ENCODE measurements around the gene PIK3CG.
"Not testable (repeated sequence)": the region's sequence is repeated elsewhere in the genome, so short reads cannot be mapped to it uniquely, and the experiment has no call there.

Gene PIK3CG

DNA sequence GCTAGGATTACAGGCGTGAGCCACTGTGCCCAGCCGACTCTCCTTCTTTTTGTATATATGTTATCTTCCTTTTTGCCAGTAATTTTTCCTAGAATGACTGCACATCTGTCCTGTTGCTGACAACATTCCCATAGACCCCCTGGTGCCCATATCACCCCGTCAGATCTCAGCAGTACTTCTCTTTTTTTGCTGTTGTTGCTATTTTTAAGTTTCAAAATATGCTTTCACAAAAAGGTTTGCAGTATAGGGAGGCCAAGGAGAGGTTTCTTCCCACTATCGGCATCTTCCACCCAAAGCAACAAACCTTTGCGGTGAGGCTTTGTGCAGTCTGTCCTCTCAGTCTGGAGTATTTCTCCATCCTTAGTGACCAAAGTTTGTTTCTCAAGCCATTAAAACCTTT lies 23.1 kb downstream of the PIK3CG start:
- DNase-seq, result no peak

DNA sequence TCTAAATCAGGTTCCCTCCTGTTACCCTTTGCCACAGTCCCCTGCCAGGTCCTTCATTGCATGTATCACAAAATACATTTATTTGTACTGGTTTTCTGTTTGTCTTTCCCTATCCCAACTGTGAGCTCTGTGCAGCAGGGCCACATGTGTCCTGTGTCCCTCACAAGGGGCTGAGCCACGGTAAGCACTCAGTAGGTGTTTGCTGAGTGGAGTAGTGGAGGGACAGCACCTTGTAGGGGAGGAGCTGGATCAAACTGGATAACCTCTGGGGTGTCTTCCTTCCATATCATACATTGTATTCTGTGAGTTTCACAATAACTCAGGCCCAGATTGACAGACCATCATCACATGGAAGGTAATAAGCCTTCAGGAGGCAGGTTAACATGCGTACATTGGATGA lies 25.9 kb downstream of the PIK3CG start:
- DNase-seq, result no peak

DNA sequence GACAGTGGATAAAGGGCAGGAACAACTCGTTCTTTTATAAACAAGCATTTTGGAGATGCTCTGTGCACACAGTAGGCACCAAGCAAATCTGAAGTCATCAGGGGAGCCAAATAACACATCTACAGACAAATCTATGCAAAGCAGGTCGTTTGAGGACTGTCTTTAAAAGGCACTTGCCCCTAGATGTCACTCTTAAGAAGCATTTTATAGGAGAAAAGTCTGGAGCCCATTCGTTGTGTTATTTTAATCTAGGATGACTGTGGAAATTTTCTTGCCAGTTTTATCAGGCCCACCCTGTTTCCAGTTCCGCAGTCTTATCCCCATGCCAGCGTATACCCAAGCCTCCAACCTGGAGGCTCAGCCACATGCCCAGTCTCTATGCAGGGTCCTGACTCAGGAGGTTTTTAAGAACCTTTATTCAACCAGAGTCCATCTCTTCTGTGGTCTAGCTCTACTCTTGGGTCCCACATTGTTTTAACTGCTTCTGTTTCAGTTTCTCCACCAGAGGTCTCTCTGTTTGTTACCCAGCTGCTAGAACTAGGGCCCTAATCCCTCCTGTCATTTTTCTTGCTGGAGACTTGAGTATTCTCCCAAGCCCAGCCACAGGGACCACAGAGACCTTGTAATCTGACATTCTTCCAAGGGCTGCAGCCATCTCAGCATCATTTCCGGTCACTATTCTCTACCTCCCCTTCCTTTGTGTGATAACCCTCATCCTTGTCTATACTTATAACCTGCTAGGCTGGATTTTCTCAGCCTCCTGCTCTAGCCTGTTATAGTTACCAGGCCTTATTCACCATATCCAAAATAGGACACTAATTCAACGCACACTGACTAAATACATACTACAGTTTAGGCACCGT lies 26.7 kb downstream of the PIK3CG start:
- no peak for DNase-seq

DNA sequence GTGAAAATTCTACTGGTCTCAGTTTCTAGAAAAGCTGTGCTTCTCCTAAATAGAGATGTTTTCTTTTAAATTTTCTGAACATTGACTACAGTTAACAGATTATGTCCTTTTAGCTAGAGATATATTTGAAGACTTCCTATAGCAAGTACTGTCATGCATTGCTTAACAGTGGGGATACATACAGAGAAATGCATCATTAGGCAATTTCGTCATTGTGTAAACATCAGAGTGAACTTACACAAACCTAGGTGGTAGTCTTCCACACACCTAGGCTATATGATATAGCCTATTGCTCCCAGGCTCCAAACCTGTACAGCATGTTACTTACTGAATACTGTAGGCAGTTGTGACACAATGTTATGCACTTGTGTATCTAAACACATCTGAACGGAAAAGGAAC lies 28.5 kb downstream of the PIK3CG start:
- DNase-seq, result no peak

DNA sequence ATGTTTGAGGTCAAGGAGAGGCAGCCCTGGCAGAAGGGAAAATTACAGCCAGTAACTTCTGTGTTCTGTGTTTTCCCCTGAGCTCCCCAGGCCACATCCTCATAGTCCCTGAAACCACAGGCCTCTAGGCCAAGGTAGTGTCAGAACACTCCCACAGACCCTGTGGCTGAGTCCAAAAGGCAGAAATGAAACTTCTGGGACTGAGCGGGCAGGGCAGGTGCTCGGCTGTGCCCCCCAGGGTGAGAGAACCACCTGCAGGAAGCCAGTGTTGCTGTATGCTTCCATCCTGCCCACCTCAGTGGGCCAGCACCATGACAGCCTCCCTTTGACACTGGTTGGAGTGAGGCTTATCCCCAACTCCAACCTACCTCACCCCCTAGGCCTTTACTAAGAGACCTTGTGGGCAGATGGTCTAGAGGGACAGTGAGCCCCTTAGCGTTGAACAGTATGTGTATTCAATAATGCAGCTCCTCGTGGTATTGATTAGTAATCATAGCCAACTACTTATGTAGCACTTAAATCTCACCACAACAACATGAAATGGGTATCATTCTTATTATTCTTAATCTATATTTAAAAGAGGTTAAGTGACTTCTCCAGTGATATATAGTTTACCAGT lies 30.3 kb downstream of the PIK3CG start:
- DNase-seq, result no peak

DNA sequence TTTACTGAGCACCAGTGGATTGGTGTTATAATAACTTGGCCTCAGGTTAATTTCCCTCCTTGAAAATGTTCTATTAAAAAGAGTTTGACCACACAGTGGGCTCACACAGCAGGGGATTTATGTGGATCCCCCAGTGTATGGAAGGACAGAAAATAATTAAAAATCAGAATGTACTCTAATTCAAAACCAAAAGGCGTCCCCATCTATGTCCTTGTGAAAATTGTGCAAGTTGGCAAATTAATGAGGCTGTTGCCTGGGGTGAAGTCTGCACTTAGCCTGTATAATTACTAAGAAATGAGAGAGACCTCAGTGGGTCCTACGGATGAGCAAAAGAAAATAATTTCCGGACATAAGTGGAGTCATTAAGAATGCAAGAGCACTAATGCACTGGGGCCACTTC lies 31.1 kb downstream of the PIK3CG start:
- no peak for DNase-seq

DNA sequence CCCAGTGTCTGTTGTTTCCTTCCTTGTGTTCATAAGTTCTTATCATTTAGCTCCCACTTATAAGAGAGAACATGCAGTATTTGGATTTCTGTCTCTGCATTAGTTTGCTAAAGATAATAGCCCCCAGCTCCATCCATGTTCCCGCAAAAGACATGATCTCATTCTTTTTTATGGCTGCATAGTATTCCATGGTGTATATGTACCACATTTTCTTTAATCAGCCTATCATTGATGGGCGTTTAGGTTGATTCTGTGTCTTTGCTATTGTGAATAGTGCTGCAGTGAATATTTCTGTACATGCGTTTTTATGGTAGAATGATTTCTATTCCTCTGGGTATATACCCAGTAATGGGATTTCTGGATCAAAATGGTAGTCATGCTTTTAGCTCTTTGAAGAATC lies 32.5 kb downstream of the PIK3CG start:
- not testable (repeated sequence) for DNase-seq

DNA sequence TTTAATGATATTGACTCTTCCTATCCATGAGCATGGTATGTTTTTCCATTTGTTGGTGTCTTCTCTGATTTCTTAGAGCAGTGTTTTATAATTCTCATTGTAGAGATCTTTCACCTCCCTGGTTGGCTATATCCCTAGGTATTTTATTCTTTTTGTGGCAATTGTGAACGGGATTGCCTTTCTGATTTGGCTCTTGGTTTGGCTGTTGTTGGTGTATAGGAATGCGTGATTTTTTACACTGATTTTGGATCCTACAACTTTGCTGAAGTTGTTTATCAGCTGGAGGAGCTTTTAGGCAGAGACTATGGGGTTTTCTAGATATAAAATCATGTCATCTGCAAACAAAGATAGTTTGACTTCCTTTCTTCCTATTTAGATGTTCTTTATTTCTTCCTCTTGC lies 33.9 kb downstream of the PIK3CG start:
- not testable (repeated sequence) for DNase-seq

DNA sequence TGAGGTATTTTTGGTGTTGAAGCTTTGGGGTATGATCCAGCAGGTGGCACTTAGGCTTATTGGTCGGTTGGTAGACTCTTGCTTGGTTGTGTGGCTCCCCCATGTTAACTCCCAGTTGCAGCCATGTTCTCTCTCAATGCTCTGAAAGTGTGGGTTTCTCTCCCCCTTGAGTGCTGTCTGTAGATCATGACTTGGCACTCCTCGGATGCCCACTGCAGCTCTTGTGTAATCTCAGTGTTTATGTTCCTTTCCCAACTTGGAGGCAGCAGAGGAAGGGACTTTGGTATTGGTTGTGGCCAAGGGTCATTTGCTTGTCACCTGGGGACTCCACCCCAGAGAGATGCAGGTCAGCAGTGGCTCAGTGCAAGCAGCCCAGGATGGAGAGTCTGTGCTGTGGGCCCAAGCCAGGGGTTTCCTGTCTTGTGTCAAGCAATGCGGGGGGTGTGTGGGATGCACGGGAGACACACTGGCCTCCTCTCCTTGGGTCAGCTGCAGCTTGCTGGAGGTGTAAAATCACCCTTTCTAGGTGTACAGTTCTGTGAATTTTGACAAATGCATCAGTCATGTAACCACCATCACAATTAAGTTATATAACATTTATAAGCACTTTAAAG lies 36.9 kb downstream of the PIK3CG start:
- no peak for DNase-seq

DNA sequence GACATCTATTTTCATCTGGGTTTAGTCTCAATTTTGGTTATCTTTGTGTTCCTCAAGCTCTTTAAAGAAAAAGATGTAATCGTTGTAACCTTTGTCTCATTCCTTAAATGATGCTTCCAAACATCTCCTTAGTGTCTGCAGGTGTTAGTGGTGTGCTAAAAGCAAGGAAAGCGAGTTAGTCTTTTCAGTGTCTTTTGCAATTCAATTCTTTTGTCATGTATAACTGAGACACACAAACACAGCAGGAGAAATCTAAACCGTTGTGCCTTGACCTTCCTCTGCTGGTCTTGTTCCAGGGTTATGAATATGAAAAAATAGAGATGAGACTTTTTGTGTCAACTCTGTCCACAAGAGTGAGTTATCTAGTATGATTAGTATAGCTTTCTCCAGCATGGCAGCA lies 40.7 kb downstream of the PIK3CG start:
- no peak for DNase-seq

DNA sequence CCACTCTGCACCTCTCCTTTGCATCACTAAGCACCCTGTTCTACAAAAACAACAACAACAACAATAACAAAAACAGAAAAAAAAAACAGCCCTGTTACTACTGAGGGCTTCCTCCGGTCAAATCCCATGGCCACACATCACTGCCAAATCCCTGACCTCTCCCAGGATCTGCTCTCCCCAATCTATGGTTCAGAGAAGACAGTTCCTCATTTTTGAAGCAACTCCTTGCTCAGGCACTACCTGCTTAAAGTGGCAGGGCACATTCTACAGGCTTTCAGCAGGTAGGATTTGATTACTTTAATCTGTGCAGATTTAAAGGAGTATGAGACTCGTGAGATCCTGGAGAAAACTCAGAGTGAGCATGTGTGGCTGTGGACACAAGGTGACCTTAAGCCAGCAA lies 46.9 kb downstream of the PIK3CG start:
- no peak for DNase-seq

DNA sequence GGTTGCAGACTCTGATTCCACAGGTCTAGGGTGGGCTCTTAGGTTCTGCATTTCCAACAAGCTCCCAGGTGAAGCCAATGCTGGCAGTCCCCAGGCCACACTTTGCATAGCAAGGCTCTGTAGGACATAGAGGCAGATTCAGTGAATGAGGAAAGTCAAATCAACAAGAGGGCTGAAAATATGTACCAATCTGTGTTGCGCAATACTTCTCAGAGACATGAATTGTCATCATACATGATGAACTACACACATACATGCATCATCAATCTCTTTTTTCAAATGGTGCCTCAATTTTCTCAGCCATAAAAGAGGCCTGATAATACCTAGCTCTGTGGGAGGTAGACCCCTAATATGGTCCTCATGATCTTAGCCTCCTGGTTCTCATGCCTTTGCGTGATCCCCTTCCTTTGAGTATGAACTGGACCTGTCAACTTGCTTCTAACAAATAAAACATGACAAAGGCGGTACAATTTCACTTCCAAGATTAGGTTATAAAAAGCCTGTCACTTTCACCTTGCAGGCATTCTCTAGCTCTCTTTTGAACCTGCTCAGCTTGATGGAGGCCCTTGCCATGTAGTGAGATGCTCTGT lies 49.0 kb downstream of the PIK3CG start:
- DNase-seq, result no peak

DNA sequence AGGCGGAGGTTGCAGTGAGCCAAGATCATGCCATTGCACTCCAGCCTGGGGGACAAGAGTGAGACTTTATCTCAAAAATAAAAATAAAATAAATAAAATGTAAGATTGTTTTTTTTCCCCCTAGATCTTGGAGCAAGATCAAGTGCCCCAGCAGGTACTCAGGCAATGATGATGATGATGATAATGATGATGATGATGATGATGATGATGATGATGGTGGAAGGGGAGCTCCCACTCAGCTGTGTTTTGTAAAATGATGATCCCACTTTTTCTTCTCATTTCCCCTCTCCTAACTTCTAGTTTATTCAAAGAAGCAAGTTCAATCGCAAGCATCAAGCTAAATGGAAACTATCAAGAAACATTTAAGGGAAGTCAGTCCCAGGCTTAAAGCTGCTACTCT lies 50.3 kb downstream of the PIK3CG start:
- DNase-seq, result no peak

DNA sequence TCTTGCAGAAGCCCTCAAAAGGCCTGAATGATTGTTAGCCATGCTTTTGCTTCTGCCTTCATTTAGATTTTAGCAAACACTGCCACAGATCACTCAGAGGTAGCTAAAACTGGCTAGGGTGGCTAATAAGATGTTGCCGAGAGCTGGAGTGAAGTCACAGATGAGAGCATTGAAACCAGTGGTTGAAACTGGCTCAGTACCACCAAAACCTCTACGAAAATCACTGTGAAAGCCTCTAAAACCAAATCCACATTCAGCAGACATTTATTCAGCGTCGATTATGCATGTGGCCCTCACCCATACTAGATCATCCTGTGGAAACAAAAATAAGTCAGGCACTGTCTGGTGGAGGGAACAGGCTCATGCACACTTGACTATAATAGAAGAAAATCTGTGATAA lies 50.8 kb downstream of the PIK3CG start:
- no peak for DNase-seq

DNA sequence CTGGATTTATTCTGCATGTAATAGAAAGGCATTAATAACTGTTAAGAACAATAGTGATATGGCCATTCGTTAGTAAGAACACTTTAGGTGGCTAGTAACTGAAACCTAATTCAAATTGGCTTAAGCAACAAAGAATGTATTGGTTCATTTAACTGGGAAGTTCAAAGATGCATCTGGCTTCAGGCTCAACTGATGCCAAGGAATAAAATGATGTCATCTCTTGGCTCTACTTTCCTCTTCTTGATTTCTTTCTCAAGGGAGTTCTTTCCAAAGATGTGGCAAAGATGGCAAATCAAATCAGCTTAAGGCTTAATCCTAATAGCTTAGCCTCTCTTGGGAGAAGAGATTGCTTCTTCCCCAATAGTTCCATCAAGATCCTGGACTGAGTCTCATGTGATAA lies 51.6 kb downstream of the PIK3CG start:
- no peak for DNase-seq

DNA sequence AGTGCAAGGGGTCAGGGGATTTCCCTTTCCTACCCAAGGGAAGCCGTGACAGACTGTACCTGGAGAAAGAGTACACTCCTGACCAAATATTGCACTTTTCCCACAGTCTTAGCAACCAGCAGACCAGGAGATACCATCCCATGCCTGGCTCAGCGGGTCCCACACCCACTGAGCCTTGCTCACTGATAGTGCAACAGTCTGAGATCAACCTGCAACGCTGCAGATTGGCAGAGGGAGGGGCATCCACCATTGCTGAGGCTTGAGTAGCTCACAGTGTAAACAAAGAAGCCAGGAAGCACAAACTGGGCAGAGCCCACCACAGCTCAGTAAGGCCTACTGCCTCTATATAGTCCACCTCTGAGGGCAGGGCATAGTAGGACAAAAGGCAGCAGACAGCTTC lies 53.9 kb downstream of the PIK3CG start:
- DNase-seq, result no peak

DNA sequence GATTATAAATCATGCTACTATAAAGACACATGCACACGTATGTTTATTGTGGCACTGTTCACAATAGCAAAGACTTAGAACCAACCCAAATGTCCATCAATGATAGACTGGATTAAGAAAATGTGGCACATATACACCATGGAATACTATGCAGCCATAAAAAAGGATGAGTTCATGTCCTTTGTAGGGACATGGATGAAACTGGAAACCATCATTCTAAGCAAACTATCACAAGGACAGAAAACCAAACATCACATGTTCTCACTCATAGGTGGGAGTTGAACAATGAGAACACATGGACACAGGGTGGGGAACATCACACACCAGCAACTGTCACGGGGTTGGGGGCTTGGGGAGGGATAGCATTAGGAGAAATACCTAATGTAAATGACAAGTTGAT lies 59.4 kb downstream of the PIK3CG start:
- DNase-seq, result not testable (repeated sequence)

DNA sequence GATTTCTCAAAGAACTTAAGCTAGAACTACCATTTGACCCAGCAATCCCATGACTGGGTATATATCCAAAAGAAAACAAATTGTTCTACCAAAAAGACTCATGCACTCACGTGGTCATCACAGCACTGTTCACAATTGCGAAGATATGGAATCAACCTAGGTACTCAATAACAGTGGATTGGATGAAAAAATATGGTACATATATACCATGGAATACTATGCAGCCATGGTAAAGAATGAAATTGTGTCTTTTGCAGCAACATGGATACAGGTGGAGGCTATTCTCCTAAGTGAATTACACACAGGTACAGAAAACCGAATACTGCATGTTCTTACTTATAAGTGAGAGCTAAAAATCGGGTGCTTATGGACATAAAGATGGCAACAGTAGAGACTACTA lies 61.8 kb downstream of the PIK3CG start:
- DNase-seq, result no peak

DNA sequence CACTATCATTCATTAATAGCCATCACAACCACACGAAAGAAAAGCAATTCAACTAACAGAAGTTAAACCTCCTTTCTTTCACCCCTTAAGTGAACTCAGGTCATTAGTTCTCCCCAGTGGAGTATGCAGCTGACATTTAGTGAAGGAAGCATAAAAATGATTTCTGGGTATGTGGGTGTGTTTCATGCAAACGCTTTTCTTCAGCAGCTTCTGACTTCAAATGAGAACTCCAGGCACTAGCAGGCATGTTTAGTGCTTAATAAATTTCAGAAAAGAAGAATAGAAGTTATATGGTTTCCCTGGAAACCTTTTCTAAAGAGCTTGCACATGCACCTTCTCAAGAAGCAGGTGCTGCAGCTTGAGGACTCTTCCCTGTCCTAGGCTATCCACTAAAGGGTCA lies 62.5 kb downstream of the PIK3CG start:
- no peak for DNase-seq

DNA sequence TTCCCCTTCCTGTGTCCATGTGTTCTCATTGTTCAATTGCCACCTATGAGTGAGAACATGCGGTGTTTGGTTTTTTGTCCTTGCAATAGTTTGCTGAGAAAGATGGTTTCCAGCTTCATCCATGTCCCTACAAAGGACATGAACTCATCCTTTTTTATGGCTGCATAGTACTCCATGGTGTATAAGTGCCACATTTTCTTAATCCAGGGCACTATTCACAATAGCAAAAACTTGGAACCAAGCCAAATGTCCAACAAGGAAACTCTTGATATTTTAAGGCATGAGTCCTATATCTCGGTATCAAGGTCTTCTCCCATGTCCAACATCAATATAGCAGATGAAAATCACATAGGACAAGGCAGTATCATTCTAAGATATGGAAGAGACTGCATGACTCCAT lies 64.5 kb downstream of the PIK3CG start:
- not testable (repeated sequence) for DNase-seq

DNA sequence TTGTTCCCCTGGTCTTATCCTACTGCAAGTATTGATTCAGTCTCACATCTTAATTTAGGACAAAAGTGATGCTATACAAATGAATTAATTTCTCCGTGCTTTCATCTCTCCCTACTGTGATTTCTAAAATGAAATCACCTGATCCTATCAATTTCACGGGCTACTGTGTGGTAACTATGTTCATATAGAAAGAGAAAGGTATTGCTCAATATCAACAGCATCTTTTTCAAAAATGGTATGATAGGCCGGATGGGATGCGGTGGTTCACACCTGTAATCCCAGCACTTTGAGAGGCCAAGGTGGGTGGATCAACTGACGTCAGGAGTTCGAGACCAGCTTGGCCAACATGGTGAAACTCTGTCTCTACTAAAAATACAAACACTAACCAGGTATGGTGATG lies 71.2 kb downstream of the PIK3CG start:
- DNase-seq, result no peak

DNA sequence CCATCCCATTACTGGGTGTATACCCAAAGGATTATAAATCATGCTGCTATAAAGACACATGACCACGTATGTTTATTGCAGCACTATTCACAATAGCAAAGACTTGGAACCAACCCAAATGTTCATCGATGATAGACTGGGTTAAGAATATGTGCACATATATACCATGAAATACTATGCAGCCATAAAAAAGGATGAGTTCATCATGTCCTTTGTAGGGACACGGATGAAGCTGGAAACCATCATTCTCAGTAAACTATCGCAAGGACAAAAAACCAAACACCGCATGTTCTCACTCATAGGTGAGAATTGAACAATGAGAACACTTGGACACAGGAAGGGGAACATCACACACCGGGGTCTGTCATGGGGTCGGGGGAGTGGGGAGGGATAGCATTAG lies 73.0 kb downstream of the PIK3CG start:
- DNase-seq, result not testable (repeated sequence)

DNA sequence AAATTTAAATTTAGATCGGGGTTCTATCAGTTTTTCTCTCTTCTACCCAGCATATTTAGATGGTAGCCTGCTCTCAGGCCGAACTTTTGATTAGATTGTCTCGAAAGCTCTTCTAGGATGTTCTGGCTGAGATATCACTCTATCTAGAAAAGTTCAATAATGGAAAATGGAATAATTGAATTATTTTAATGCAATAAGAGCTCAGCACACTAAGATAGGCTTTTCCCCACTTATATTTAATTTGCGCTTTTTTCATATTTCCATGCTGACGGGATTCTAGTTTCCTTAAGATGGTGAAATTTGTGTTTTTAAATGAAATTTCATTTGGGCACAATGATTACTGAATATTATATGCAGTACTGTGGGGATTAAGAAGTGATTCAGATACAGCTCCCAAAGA lies 73.7 kb downstream of the PIK3CG start:
- DNase-seq, result no peak

Measured in activated CD4-positive, alpha-beta T cell treated with anti-CD3 and anti-CD28 coated beads for 1 hour (primary cell).